Activated naive CD4-positive, alpha-beta T cell treated with anti-CD3 and anti-CD28 coated beads, Interleukin-2, amount 50 U/mL, for 24 hours (primary cell): Measurements from ENCODE around the gene ILF2.

Experiments used
- H3K27ac Mint-ChIP-seq: one replicate; pipeline ENCODE4 v1.8.0; 2021; ENCODE audit warnings: mild to moderate bottlenecking, mixed read lengths
- H3K27me3 Mint-ChIP-seq: one replicate; pipeline ENCODE4 v1.8.0; 2021; ENCODE audit warnings: mixed read lengths
- H3K36me3 Mint-ChIP-seq: one replicate; pipeline ENCODE4 v1.8.0; 2021; ENCODE audit warnings: mixed read lengths
- H3K4me1 Mint-ChIP-seq: one replicate; pipeline ENCODE4 v1.8.0; 2021; ENCODE audit warnings: mixed read lengths
- H3K4me3 Mint-ChIP-seq: one replicate; pipeline ENCODE4 v1.8.0; 2021; ENCODE audit warnings: mild to moderate bottlenecking, mixed read lengths
- H3K9me3 Mint-ChIP-seq: one replicate; pipeline ENCODE4 v1.8.0; 2021; ENCODE audit warnings: mixed read lengths

Gene ILF2

DNA sequence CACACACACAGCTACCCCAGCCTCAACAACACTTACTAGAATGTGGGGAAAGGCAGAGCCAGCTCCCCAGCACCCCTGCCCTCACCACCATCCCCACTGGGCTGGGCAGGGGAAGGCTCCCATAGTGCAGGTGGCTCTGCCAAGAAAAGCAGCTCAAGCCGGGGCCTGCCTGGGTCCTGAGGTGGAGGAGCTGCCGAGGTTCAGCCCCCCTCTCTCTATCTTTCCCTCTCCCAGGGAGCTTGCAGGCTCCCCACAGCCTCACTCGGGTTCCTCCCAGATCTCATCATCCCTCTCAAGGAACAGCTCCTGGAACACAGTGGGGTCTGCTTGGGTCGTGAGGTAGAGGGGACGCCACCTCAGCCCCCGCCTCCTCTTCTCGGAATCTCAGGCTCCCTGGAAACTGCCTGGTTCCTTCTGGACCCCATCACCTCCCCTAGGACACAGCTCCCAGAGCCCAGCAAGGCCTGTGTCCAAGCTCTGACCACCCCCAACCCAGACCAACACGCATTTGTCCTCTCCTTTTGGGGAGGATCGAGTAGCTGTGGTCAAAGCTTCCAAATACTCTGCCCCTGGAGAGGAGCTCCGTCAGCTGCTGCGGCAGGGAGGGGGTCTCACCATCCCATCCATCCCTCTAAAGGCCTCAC lies 58.6 kb downstream of the ILF2 start:
- no peaks in the 10 kb centered on the region for H3K4me1 Mint-ChIP-seq
- H3K9me3 Mint-ChIP-seq, result no peaks in the 10 kb centered on the region
- H3K27ac Mint-ChIP-seq, result no peak overlapping the region
- no peak overlapping the region for H3K4me3 Mint-ChIP-seq
- no peaks in the 10 kb centered on the region for H3K27me3 Mint-ChIP-seq
- no peaks in the 10 kb centered on the region for H3K36me3 Mint-ChIP-seq
